HG02642 (cell line): ENCODE measurements around the gene SPRR2G.
"Not testable (repeated sequence)": the region's sequence is repeated elsewhere in the genome, so short reads cannot be mapped to it uniquely, and the experiment has no call there.

Experiments
- ATAC-seq: cut with Tn5 transposase; IDR thresholded peaks from one replicate; pipeline ENCODE4 v1.9.1; 2021; ENCODE audit warnings: mild to moderate bottlenecking; ENCODE audit not compliant: unreplicated experiment, poor library complexity

Gene SPRR2G

DNA sequence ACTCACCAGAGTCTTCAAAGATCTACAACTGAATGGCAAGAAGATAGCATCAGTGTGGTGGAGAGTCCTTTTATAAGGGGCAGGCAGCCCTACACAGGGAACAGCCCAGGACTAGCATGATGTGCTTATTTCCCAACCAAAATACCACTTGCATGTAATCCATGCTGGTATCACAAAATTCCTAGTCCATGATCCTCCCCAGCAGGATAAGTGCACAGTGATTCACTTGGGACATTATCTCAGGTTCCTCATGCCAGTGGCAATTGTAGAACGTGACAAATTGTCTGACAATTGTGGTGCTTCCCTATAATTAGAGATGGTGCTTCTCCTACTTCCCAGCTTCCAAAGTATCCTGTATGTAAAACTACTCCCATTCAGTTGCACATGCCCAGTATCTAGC is at the start of gene SPRR2G:
SPRR2G (minus strand) TSS at position 45 of the 400 bp plus-strand sequence. CDS start 780 bp downstream, outside the sequence.
- ATAC-seq = no peak

- no peak for ATAC-seq
Measured at GRCh38 chr1:153195216-153195615, 44.5 kb upstream of the SPRR2G start.

DNA sequence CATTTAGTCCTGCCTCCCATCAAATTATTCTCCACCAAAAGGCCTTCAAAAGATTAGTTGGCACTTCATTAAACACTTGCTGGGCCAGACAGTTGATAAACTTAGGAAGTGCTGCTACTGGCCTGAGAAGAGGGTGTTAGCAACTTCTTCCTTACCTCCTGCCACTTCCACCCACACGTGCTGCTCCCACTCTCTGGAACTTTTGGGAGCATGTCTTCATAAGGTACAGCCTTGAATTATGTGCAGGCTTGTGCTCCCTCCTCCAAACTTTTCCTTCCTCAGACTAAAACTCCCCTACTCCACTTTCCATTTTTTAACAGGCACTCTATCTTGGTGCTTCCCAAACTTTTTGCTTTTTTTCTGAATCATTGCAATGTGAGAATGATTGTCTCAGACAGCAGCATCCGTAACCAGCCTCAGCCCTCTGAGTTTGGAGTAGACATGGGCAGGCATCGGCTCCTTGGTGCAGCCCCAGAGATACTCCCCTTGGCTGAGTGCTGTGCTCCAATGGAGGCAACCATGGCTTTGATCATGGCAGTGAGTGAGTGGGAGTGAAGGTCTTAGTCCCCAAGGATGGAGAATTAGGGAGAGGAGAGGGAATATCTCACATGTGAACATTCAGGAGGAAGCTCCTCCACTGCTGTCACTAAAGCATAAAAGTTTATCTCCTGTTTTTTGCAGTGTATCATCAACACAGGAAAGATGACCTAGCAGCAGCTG is 43.8 kb upstream of the SPRR2G start:
- no peak for ATAC-seq

DNA sequence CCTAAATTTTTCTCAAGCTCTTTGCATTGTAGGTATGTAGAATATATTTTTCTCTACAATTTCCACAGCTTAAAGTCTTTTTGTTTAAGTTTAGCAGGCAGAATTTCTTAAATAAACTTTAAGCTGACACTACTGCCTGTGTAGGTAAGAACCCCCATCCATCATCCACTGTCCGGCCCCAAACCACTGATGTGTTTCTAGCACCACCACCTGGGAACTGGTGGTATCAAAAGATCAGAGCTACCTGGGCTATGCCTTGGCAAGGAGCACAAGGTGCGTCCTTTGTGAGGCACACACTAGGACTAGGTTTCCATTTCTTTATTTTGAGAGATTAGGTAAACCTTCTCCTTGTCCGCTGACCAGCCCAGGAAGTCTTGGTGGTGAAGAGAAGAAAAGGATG is 42.0 kb upstream of the SPRR2G start:
- no peak for ATAC-seq

DNA sequence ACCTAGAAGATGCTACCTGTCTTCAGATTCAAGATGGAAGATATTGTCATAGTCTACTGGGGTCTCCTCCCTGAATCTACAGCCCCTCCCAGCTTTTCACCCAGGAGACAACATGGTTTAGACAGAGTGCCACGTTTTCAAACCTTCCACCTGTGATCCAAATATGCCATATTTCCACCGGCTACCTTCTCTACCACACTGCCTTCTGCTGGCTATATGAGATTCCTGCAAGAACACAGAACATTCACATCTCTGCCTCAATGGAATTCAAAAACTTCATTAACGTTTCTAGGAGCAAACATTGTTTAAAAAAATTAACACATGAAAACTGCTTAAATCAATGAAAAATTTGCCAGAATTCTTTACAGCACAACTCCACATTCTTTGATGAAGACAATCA is 39.7 kb upstream of the SPRR2G start:
- ATAC-seq = no peak

DNA sequence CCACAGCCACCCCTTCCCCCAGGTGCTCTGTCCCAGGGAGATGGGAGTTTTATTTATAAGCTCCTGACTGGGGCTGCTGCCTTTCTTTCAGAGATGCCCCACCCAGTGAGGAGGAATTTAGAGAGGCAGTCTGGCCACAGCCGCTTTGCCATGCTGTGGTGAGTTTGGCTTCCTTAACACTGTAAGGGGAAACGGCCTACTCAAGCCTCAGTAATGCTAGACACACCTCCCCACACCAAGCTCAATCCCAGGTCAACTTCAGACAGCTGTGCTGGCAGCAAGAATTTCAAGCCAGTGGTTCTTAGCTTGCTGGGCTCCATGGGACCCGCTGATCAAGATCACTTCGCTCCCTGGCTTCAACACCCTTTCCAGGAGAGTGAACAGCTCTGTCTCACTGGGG is 37.6 kb upstream of the SPRR2G start:
- not testable (repeated sequence) for ATAC-seq

DNA sequence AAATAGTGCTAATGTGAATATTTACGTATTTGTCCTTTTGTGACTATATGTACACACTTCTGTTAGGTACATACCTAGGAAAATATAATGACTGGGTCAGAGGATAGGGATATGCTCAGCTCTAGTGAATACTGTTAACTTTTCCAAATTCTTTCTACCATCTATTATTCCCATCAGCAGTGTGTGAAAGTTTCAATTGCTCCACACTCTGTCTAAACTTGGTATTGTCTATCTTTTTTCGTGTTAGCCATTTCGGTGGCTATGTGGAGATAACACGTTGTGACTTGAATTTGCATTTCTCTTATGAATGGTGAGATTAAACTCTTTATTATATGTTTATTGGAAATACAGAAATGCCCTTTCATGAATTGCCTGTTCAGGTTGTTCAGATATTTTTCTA is 29.9 kb upstream of the SPRR2G start:
- ATAC-seq = no peak

- ATAC-seq = no peak
Measured at GRCh38 chr1:153178922-153179321, 28.2 kb upstream of the SPRR2G start.

GRCh38 chr1:153174624-153175023 is 23.9 kb upstream of the SPRR2G start:
- ATAC-seq = no peak

- ATAC-seq = no peak
Measured at GRCh38 chr1:153168686-153169085, 18.0 kb upstream of the SPRR2G start.

GRCh38 chr1:153155541-153155940 is 4.9 kb upstream of the SPRR2G start:
- ATAC-seq = no peak

DNA sequence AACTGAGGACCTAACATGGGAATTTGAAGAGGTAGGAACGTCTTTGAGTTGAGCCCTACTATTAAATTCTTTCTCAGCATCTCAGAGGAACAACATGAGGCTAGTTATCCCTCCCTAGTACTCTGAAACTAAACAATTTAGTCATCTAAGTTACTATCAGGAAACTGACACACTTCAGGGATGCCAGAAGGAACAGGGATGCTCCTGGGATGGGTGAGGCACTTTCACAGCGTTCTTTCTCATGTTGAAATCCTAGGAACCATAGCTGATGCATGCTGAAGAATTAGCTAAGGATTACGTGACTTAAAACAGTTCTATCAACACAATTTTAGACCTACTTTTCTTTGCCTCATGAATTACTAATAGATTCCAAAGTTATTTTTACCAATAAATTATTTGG is 1.8 kb upstream of the SPRR2G start:
- ATAC-seq = no peak

DNA sequence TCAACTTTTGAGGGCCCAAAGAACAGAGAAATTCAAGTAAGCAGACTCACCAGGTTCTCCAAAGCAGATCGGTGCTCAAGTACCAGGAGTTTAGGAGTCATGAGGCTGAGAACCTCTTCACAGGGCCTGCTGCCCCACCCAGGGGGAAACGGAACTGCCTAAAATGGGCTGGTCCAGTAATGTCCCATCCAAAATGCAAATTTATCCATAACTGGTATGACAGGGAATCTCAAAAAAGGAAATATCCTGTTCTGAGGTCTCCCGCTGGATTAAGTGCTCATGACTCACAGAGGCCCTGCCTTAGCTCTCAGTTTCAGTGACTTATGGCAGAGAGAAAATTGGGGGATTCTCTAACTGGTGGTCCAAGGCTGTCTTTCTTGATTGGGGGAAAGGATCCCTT is 9.3 kb downstream of the SPRR2G start:
- no peak for ATAC-seq

GRCh38 chr1:153140484-153140883 is 10.2 kb downstream of the SPRR2G start:
- ATAC-seq = no peak

GRCh38 chr1:153133743-153134142 is 16.9 kb downstream of the SPRR2G start:
- ATAC-seq = no peak

- no peak for ATAC-seq
Measured at GRCh38 chr1:153133267-153133666, 17.4 kb downstream of the SPRR2G start.

DNA sequence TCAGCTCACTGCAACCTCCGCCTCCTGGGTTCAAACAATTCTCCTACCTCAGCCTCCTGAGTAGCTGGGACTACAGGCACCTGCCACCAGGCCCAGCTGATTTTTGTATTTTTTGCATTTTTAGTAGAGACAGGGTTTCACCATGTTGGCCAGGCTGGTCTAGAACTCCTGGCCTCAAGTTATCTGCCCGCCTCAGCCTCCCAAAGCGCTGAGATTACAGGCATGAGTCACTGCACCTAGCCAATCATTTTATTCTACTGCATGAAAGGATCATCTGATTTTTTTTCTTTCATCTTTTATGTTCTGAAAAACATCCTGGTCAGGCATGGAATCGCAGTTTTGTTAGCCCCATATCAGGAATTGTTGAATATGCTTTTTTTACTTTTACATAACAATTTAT is 22.0 kb downstream of the SPRR2G start:
- ATAC-seq = not testable (repeated sequence)

GRCh38 chr1:153127296-153127695 is 23.4 kb downstream of the SPRR2G start:
- ATAC-seq = no peak

DNA sequence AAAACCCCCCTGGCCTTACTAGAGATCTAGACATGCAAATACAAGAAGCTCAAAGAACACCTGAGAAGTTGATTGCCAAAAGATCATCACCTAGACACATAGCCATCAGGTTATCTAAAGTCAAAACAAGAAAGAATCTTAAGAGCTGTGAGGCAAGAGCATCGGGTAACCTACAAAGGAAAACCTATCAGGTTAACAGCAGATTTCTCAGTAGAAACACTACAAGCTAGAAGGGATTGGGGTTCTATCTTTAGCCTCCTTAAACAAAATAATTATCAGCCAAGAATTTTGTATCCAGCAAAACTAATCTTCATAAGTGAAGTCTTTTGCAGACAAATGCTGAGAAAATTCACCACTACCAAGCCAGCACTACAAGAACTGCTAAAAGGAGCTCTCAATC is 25.2 kb downstream of the SPRR2G start:
- ATAC-seq = no peak

- ATAC-seq = not testable (repeated sequence)
Measured at GRCh38 chr1:153123793-153124192, 26.9 kb downstream of the SPRR2G start.

GRCh38 chr1:153122831-153123421 is 27.8 kb downstream of the SPRR2G start:
- no peak for ATAC-seq

GRCh38 chr1:153120945-153121344 is 29.7 kb downstream of the SPRR2G start:
- no peak for ATAC-seq
